ENCODE measurements around the gene IQCH.

IQCH gene

DNA sequence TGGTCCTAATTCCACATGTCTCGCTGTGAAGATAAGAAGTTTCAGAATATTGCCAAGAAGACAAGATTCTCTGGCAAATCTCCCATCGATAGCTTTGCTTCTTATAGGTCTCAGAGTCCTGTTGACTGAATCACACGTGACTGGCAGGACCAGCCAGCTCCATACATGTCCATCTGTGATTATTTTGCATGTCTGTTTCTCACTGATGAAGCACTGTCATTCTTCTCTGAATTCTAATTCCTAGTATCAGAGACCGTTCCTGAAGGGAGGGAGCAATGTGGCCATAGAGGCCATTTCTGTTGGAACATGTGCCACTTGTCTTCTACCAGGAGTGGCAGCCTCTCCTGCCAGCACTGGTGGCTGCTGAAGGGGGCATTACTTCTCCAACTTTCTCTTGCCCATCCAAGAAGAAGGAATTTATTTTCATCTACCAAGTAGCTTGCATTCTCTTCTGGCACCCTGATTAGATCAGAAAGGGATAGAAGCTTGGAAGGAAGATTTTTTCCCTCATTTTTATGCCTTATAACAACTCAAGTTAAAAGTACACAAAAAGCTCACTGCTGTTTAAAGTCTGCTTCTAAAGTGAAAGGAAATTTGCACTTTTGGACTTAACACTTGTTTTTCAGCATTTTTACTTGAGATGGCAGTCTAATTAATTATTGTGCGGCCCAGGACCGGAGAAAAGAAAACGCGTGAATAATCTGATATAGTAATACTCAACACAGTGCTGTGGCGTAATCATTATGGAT, 115.8 kb downstream of the IQCH start:
- H4K20me1 ChIP-seq = no peaks in the 10 kb centered on the region
- H3K4me2 ChIP-seq = no peak overlapping the region
- TF ChIP-seq Cebpa-rat (IDR thresholded peaks at IDR 0.05) = no peak
- no peak overlapping the region for H3K27ac ChIP-seq
- no peaks in the 10 kb centered on the region for H3K9me3 ChIP-seq (replicated peaks in 1 of 11)
- no peak overlapping the region for H3K9ac ChIP-seq
- H3K27me3 ChIP-seq = no peaks in the 10 kb centered on the region
- no peaks in the 10 kb centered on the region for H3K36me3 ChIP-seq
- H3K4me3 ChIP-seq = no peak overlapping the region
- H3K4me1 ChIP-seq = peaks cover 0 to 9% (median 0%) of the 10 kb centered on the region in 10 experiments; a peak in 7 of 20 replicates

DNA sequence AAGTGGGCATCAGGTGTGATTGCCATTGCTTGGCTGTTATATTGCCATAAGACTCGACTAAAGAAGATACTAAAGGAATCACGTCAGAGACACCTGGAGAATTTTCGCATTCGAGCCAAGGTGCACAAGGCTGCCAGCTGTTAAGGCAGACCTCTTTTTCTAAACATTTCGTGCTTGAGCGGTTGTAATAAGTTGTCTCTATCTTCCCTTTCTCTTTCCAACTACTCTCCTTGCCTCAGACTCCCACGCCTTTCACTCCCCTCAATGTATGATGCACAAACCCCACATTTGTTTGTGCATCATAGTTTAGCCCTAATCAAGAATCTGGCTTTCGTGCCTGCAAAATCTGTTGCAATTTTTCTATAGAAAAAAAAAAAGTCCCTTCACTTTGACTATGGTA, 118.0 kb downstream of the IQCH start:
- no peaks in the 10 kb centered on the region for H4K20me1 ChIP-seq
- no peak overlapping the region for H3K4me3 ChIP-seq
- H3K36me3 ChIP-seq = no peaks in the 10 kb centered on the region
- no peak overlapping the region for H3K9ac ChIP-seq
- H3K4me1 ChIP-seq = peaks cover 0 to 10% (median 3%) of the 10 kb centered on the region in 10 experiments; a peak in 11 of 20 replicates
- no peaks in the 10 kb centered on the region for H3K27me3 ChIP-seq
- no peaks in the 10 kb centered on the region for H3K9me3 ChIP-seq (replicated peaks in 1 of 11)
- no peak for TF ChIP-seq Cebpa-rat (IDR thresholded peaks at IDR 0.05)
- no peak overlapping the region for H3K4me2 ChIP-seq
- H3K27ac ChIP-seq = no peak overlapping the region

DNA sequence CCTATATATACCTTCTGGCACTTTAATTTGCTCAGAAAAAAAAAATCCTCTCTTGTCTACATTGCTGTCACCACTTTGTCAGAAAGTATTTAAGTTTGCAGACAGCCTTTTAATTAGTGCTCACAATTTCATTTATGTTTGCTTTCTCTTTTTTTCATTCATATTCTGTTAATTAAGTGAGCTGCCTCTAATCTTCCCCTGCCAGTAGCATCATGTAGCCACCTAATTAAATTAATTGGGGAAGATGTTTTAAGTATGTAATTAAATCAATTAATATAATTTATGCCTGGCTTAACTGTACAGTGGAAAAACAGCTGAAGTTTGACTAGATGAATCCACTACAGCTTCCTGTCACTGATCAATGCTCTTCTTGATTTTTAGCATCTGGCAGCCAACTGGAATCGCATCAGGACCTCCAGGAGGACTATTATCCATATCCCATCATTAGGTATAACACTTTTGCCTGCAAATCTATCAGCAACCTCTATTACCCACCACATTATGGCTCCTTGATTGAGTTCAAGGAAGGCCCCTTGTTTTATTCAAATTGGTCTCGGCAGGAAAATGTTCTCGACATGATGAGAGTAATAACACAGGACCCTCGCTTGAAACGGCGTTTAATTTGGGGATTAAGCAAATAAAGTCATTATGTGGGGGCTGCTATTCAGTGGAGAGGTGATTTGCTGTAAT, 118.5 kb downstream of the IQCH start:
- no peak overlapping the region for H3K4me3 ChIP-seq
- no peaks in the 10 kb centered on the region for H3K9me3 ChIP-seq (replicated peaks in 1 of 11)
- H3K4me1 ChIP-seq = peaks cover 0 to 16% (median 8%) of the 10 kb centered on the region in 10 experiments; a peak in 11 of 20 replicates
- H3K9ac ChIP-seq = no peak overlapping the region
- H4K20me1 ChIP-seq = no peaks in the 10 kb centered on the region
- no peak for TF ChIP-seq Cebpa-rat (IDR thresholded peaks at IDR 0.05)
- H3K27me3 ChIP-seq = no peaks in the 10 kb centered on the region
- no peak overlapping the region for H3K27ac ChIP-seq
- H3K4me2 ChIP-seq = no peak overlapping the region
- no peaks in the 10 kb centered on the region for H3K36me3 ChIP-seq

DNA sequence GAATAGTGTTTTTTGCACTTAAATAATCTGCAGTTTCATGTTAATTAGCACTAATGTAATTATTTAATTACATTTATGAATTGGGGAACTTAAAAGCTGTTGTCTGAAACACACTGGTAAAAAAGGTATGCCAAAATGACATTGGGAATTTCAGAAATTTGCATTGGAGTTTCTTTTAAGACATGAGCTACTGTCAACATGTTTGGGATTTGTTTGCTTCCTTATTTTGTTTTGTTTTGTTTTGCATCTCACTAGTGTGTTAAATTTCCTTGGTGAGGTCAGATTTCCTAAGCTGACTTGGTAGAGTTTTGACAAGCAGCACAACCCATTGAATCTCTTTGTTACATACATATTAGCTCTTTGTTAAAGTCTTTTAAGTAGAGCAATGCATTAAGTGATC, 119.4 kb downstream of the IQCH start:
- Histone ChIP-seq H4K20me1 (no peaks in the 10 kb centered on the region), H3K27ac (no peak overlapping the region), H3K9me3 (replicated peaks in 1 of 11) (no peaks in the 10 kb centered on the region), H3K4me2 (no peak overlapping the region), H3K36me3 (no peaks in the 10 kb centered on the region), H3K9ac (no peak overlapping the region), H3K27me3 (no peaks in the 10 kb centered on the region), H3K4me3 (no peak overlapping the region), H3K4me1 (peaks cover 0 to 17% (median 8%) of the 10 kb centered on the region in 10 experiments; a peak in 11 of 20 replicates)
- TF ChIP-seq Cebpa-rat (IDR thresholded peaks at IDR 0.05) = no peak

DNA sequence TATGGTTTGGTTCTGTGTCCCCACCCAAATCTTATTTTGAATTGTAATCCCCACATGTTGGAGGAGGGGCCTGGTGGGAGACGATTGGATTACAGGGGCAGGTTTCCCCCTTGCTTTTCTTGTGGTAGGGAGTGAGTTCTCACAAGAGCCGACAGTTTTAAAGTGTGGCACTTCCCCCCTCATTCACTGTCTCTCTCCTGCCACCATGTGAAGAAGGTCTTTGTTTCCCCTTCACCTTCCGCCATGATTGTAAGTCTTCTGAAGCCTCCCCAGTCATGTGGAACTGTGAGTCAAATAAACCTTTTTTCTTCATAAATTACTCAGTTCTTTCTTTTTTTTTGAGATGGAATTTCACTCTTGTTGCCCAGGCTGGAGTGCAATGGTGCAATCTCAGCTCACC, 124.9 kb downstream of the IQCH start:
- no peak overlapping the region for H3K9ac ChIP-seq
- H3K9me3 ChIP-seq (replicated peaks in 1 of 11) = no peaks in the 10 kb centered on the region
- no peaks in the 10 kb centered on the region for H4K20me1 ChIP-seq
- no peaks in the 10 kb centered on the region for H3K27me3 ChIP-seq
- H3K4me1 ChIP-seq = peaks cover 0 to 17% (median 8%) of the 10 kb centered on the region in 10 experiments; a peak in 11 of 20 replicates
- no peak for TF ChIP-seq Cebpa-rat (IDR thresholded peaks at IDR 0.05)
- H3K27ac ChIP-seq = no peak overlapping the region
- H3K4me2 ChIP-seq = no peak overlapping the region
- H3K36me3 ChIP-seq = no peaks in the 10 kb centered on the region
- H3K4me3 ChIP-seq = no peak overlapping the region

DNA sequence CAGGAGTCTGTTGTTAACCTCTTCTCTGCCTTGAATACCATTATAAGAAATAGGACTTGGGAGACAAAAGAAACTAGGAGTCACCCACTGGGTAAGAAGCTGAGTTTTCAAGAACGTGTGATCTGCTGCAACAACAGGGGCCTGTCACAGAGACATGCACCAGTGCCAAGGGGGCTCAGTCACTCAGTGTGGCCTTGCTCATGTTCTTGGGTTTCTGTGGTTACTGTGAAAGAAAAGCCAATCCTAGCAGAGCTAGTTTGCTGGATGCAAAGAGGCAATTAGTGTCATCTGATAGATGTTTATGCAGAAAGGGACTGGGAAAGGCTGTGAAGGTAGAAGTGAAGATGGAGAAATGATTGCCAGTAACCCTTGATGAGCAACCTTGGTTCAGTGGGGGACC, 126.3 kb downstream of the IQCH start:
- H3K4me1 ChIP-seq = peaks cover 0 to 17% (median 8%) of the 10 kb centered on the region in 10 experiments; a peak in 11 of 20 replicates
- no peak for TF ChIP-seq Cebpa-rat (IDR thresholded peaks at IDR 0.05)
- no peak overlapping the region for H3K4me3 ChIP-seq
- no peaks in the 10 kb centered on the region for H4K20me1 ChIP-seq
- H3K9me3 ChIP-seq (replicated peaks in 1 of 11) = no peaks in the 10 kb centered on the region
- H3K27ac ChIP-seq = no peak overlapping the region
- H3K9ac ChIP-seq = no peak overlapping the region
- H3K36me3 ChIP-seq = no peaks in the 10 kb centered on the region
- no peaks in the 10 kb centered on the region for H3K27me3 ChIP-seq
- no peak overlapping the region for H3K4me2 ChIP-seq

DNA sequence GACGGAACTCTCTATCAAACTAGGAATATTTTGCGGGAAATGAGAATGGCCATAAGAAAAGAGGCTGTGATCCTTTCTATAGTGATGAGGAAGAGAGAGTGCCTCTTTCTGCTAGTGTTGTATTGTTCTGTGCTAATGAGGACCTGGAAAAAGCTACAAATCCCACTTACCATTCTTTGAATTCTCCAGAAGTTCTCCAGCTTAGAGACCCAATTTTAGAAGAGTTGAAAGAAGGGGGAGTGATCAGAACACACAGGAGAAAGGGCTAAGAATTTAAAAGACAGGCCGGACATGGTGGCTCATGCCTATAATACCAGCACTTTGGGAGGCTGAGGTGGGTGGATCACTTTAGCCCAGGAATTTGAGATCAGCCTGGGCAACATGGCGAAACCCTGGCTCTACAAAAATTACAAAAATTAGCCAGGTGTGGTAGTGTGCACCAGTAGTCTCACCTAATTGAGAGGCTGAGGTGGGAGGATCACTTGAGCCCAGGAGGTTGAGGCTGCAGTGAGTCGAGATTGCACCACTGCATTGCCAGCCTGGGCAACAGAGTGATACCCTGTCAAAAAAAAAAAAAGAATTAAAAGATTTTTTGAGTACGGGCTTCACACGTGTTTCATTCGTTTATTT, 126.9 kb downstream of the IQCH start:
- H3K9me3 ChIP-seq (replicated peaks in 1 of 11) = no peaks in the 10 kb centered on the region
- no peak overlapping the region for H3K4me3 ChIP-seq
- peaks cover 0 to 15% (median 8%) of the 10 kb centered on the region in 10 experiments; a peak in 11 of 20 replicates for H3K4me1 ChIP-seq
- no peaks in the 10 kb centered on the region for H3K27me3 ChIP-seq
- no peak for TF ChIP-seq Cebpa-rat (IDR thresholded peaks at IDR 0.05)
- no peak overlapping the region for H3K4me2 ChIP-seq
- H3K27ac ChIP-seq = no peak overlapping the region
- no peaks in the 10 kb centered on the region for H4K20me1 ChIP-seq
- H3K36me3 ChIP-seq = no peaks in the 10 kb centered on the region
- H3K9ac ChIP-seq = no peak overlapping the region

DNA sequence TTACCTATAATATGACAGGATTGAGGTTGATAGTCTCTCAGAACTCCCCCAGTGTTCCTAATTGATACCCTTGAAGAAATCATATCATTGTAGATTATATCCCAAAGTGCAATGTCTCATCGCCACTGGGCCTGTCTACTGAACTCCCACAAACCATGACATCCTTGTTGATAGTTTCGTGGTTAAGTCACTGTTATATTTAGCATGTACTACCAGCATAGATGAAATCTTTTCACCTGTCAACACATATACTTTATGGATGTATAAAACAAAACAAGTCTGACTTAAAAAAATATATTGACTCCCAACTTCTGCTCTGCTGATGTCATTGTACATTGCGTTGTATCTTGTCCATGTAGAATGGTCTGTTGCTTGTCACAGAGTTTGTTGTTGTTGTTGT, 128.1 kb downstream of the IQCH start:
- no peak overlapping the region for H3K4me3 ChIP-seq

DNA sequence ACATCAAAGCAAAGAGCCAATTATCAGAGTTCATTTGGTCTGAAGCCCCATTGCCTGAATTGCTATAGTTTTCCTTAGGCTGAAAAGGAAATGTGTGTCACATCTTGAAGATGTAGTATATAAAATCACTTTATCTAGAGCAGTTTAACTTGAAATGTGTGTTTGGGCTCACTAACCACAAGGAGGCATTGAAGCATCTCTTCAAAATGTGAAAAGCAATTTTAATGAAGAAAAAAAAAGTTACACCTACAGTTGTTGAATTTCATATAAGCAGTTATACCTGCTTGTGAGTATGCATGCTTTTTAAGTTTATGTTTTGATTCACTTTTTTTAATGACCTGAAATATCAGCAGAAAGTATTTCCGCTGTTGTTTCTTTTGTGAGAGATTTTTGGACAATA, 129.3 kb downstream of the IQCH start:
- no peaks in the 10 kb centered on the region for H3K27me3 ChIP-seq
- no peak for TF ChIP-seq Cebpa-rat (IDR thresholded peaks at IDR 0.05)
- H3K9ac ChIP-seq = no peak overlapping the region
- H3K27ac ChIP-seq = no peak overlapping the region
- H3K36me3 ChIP-seq = no peaks in the 10 kb centered on the region
- H3K9me3 ChIP-seq (replicated peaks in 1 of 11) = no peaks in the 10 kb centered on the region
- no peaks in the 10 kb centered on the region for H3K4me1 ChIP-seq
- no peak overlapping the region for H3K4me3 ChIP-seq
- no peaks in the 10 kb centered on the region for H4K20me1 ChIP-seq
- H3K4me2 ChIP-seq = no peak overlapping the region

More for the DNA sequence above, 128.1 kb downstream of the IQCH start:
- Histone ChIP-seq H4K20me1 (no peaks in the 10 kb centered on the region), H3K36me3 (no peaks in the 10 kb centered on the region), H3K9me3 (replicated peaks in 1 of 11) (no peaks in the 10 kb centered on the region), H3K27me3 (no peaks in the 10 kb centered on the region), H3K9ac (no peak overlapping the region), H3K4me1 (peaks cover 0 to 5% (median 3%) of the 10 kb centered on the region in 10 experiments; a peak in 8 of 20 replicates), H3K4me2 (no peak overlapping the region), H3K27ac (no peak overlapping the region)
- TF ChIP-seq Cebpa-rat (IDR thresholded peaks at IDR 0.05) = no peak

Data from BLaER1 treated with 17β-estradiol and CSF1 and Interleukin-3, amounts not matched to agents 10 nM and 100 nM (cell line).